22Rv1 (cell line): Measurements from ENCODE around the gene SERAC1.

ENCODE experiments used
- ZFX ChIP-seq: fragments of 450-650 bp; IDR thresholded peaks from 2 replicates; pipeline ENCODE4 v1.6.1; 2017; ENCODE audit warnings: antibody characterized with exemption, borderline replicate concordance
- TF ChIP-seq, protein P1 (sequence below): fragments of 450-650 bp; IDR thresholded peaks from 2 replicates; pipeline ENCODE4 v1.5.1; 2017; ENCODE audit warnings: mild to moderate bottlenecking

- TF ChIP-seq, protein P1, sequence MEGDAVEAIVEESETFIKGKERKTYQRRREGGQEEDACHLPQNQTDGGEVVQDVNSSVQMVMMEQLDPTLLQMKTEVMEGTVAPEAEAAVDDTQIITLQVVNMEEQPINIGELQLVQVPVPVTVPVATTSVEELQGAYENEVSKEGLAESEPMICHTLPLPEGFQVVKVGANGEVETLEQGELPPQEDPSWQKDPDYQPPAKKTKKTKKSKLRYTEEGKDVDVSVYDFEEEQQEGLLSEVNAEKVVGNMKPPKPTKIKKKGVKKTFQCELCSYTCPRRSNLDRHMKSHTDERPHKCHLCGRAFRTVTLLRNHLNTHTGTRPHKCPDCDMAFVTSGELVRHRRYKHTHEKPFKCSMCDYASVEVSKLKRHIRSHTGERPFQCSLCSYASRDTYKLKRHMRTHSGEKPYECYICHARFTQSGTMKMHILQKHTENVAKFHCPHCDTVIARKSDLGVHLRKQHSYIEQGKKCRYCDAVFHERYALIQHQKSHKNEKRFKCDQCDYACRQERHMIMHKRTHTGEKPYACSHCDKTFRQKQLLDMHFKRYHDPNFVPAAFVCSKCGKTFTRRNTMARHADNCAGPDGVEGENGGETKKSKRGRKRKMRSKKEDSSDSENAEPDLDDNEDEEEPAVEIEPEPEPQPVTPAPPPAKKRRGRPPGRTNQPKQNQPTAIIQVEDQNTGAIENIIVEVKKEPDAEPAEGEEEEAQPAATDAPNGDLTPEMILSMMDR = no peak
- no peak for TF ChIP-seq ZFX
Measured at GRCh38 chr6:158154816-158155215, 13.2 kb downstream of the SERAC1 start.
